ENCODE results near the gene SOSTDC1.

- TF ChIP-seq CTCF (IDR thresholded peaks at IDR 0.05), result no peak
- TF ChIP-seq POLR2A (IDR thresholded peaks at IDR 0.05), result no peak
Observed at GRCh38 chr7:16471933-16472332, 6.4 kb upstream of the SOSTDC1 start.

All from heart left ventricle (tissue), 13 donors.